AG08395 (cell line): ENCODE results near the gene KRTAP20-4.

ENCODE experiments used
- DNase-seq: peaks from one replicate; pipeline ENCODE4 v3.0.0; 2012; ENCODE audit warnings: mixed read lengths, low spot score

The KRTAP20-4 gene

DNA sequence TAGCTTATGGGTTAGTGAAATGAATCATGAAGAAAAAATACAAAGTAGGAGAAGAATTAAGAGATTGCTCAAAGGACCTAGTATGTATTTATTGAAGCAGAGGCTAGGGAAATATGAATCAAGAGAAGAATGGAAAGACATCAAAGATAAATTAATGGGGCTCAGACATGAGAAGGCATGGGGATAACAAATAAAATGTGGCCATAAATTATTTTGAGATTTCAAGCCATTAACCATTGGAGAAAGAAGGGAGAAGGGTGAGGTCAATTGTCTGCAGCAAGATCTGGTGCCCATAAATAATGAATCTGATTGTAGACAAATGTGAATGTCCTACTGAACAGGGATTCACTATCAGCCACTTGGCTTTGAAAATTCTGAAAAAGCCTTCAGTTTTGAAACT, 32.5 kb downstream of the KRTAP20-4 start:
- DNase-seq = no peak

DNA sequence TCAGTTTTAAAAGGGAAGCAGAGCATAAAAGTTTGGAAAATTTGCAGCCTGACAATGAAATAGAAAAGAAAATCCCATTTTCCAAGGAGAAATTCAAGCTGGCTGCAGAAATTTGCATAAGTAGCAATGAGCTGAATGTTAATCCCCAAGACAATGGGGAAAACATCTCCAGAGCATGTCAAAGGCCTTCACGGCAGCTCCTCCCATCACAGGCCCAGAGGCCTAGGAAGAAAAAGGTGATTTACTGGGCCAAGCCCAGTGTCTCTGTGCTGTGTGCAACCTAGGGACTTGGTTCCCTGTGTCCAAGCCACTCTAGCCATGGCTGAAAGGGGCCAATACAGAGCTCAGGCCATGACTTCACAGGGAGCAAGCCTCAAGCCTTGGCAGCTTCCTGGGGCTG, 48.3 kb downstream of the KRTAP20-4 start:
- no peak for DNase-seq
